ENCODE results near the gene MYL7. TPM values are rescaled to one million over a fixed set of nuclear protein-coding genes. Genes with fewer than 3 reads are reported as not detected.

Gene MYL7
- total and polyA plus RNA-seq, 9 donors: 0.35 to 2.0 (median 1.5) TPM; not detected in 3

DNA sequence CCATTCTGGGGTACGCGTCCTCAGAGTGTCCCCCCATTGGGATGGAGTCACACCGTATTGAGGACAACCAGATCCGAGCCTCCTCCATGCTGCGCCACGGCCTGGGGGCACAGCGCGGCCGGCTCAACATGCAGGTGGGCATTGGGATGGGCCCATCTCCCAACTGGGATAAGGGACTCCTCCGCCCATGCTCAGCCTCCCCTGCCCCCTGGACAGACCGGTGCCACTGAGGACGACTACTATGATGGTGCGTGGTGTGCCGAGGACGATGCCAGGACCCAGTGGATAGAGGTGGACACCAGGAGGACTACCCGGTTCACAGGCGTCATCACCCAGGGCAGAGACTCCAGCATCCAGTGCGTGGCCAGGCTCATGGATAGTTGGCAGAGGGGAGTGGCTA is 31.1 kb downstream of the MYL7 start:
- no peak overlapping the region for H3K4me3 ChIP-seq
- H3K27me3 ChIP-seq: no peaks in the 10 kb centered on the region
- no peaks in the 10 kb centered on the region for H3K36me3 ChIP-seq
- H3K27ac ChIP-seq: no peak overlapping the region
- H3K9me3 ChIP-seq: no peaks in the 10 kb centered on the region
- WGBS, 3 donors: 85 to 88% (median 88%) methylated on average over 18 of the region's 18 CpGs
- DNase-seq: no peak
- peaks cover 16% of the 10 kb centered on the region for H3K4me1 ChIP-seq (ENCODE audit: insufficient read depth)
- no peak for TF ChIP-seq POLR2A (IDR thresholded peaks at IDR 0.05)
- no peak for TF ChIP-seq EP300 (IDR thresholded peaks at IDR 0.05)
- TF ChIP-seq, protein P1, sequence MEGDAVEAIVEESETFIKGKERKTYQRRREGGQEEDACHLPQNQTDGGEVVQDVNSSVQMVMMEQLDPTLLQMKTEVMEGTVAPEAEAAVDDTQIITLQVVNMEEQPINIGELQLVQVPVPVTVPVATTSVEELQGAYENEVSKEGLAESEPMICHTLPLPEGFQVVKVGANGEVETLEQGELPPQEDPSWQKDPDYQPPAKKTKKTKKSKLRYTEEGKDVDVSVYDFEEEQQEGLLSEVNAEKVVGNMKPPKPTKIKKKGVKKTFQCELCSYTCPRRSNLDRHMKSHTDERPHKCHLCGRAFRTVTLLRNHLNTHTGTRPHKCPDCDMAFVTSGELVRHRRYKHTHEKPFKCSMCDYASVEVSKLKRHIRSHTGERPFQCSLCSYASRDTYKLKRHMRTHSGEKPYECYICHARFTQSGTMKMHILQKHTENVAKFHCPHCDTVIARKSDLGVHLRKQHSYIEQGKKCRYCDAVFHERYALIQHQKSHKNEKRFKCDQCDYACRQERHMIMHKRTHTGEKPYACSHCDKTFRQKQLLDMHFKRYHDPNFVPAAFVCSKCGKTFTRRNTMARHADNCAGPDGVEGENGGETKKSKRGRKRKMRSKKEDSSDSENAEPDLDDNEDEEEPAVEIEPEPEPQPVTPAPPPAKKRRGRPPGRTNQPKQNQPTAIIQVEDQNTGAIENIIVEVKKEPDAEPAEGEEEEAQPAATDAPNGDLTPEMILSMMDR (IDR thresholded peaks at IDR 0.05): no peak
- intact Hi-C loops (cut with DNase I): loop anchor here in 1 of 4 donors (5.0 kb wide), 1 partner anchor 38 kb away; no protein-coding TSS in a partner anchor

DNA sequence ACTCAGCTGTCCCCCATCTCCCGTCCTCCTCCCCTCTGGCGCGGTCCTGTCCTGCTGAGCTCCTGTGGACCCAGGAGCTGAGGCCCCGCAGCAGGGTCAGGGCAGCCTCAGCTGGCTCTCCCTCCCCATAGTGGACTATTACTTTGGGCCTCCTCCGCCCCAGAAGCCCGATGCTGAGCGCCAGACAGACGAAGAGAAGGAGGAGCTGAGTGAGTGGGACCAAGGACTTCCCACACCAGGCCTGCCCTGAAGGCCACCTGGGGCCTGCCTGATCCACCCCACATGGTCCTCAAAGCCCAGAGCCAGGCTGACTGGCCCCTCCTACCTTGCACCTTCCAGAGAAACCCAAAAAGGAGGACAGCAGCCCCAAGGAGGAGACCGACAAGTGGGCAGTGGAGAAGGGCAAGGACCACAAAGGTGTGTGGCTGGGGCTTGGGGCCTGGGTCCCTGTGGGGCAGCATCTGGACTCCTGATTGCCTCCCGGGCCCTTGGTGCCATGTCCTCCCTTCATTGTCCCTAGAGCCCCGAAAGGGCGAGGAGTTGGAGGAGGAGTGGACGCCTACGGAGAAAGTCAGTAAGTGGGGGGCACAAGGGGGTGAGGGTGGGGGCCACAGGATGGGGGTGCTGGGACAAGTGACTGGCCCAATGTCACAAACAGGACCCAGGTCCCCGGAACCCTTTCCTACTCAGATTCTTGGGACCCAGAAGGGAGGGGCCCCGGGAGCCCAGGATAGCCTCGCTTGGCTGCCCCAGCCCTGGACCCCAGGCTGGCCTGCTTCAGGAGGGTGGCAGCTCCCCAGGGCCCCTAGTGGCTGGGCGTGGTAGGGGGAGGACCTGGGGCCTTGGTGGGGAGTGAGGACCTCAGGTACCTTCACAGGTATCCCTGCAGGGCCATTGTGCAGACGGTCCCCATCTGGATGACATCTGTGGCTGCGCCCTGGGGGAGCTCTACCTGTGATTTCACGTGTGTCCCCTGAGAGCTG is 32.1 kb downstream of the MYL7 start:
- 77% methylated on average over 21 of the region's 21 CpGs for WGBS, 3 donors

GRCh38 chr7:44107961-44108767 is 33.0 kb downstream of the MYL7 start:
- peak overlapping the region; percentile 52 to 89 for H3K27ac ChIP-seq
- H3K9me3 ChIP-seq: no peaks in the 10 kb centered on the region
- no peak for TF ChIP-seq POLR2A (IDR thresholded peaks at IDR 0.05)
- TF ChIP-seq, protein P1 (IDR thresholded peaks at IDR 0.05): no peak
- TF ChIP-seq EP300 (IDR thresholded peaks at IDR 0.05): no peak
- no peak overlapping the region for H3K4me3 ChIP-seq
- no peak for DNase-seq
- WGBS, 3 donors: 80 to 82% (median 80%) methylated on average over 21 of the region's 21 CpGs
- intact Hi-C loops (cut with DNase I): loop anchor here in 1 of 4 donors (5.0 kb wide), 1 partner anchor 36 kb away; no protein-coding TSS in a partner anchor
- no peaks in the 10 kb centered on the region for H3K36me3 ChIP-seq
- H3K4me1 ChIP-seq (ENCODE audit: insufficient read depth): peaks cover 16% of the 10 kb centered on the region
- no peaks in the 10 kb centered on the region for H3K27me3 ChIP-seq

More for the DNA sequence above, 32.1 kb downstream of the MYL7 start:
- Histone ChIP-seq H3K36me3 (no peaks in the 10 kb centered on the region), H3K27me3 (no peaks in the 10 kb centered on the region), H3K9me3 (no peaks in the 10 kb centered on the region), H3K4me3 (no peak overlapping the region), H3K4me1 (ENCODE audit: insufficient read depth) (peaks cover 16% of the 10 kb centered on the region), H3K27ac (no peak overlapping the region)
- TF ChIP-seq POLR2A (IDR thresholded peaks at IDR 0.05): no peak
- no peak for TF ChIP-seq EP300 (IDR thresholded peaks at IDR 0.05)
- TF ChIP-seq, protein P1 (IDR thresholded peaks at IDR 0.05): no peak
- intact Hi-C loops (cut with DNase I): loop anchor here in 1 of 4 donors (5.0 kb wide), 1 partner anchor 37 kb away; no protein-coding TSS in a partner anchor
- DNase-seq: no peak
